T-helper 9 cell (primary cell): ENCODE data around the gene GATD1.

Source experiments
- DNase-seq: peaks from one replicate; pipeline ENCODE4 v3.0.0-alpha.2; 2020

The GATD1 gene

DNA sequence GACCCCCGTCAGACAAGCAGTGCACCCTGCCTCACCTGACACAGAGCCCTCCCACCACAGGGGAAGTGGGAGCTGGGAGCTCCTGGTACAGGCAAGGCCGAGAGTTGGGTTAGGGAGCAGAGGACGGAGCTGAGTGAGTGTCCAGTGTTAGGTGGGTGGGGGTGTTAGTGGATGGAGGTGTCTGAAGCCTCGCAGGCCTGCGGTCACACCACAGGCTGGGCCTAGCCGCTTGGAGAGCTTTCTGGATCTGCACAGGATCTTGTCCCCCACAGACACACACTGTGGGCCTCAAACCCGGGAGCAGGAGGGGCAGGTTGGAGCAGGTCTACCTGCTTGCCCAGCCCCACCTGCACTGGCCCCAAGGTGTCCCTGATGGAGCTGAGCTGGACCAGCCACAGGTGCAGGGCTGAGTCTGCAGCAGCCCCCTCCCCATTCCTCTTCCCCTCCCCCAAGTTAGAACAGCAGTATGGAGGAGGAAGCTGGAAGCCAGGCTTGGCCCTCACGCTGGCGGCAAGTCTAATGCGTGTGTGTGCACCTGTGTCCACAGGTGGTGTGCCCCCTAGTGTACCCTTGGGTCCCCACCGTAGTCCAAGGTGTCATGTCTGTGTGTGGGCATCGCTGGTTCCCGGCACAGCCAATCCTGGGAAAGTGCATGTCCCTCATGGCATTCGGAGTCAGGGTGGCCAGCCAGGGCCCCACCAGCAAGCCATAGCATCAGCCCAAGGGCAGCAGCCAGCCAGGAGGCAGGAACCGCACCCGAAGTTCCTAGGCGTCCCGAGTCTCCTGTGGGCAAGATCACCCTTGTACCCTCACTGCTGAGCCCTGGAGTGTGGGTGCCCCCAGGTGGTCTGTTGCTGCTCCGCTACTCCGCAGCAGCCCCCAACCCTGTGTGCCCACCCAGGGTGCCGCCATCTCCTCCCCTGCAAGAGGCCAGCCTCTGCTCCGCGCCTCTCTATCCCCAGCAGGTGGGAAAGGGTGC, 2.0 kb upstream of the GATD1 start:
- no peak for DNase-seq

DNA sequence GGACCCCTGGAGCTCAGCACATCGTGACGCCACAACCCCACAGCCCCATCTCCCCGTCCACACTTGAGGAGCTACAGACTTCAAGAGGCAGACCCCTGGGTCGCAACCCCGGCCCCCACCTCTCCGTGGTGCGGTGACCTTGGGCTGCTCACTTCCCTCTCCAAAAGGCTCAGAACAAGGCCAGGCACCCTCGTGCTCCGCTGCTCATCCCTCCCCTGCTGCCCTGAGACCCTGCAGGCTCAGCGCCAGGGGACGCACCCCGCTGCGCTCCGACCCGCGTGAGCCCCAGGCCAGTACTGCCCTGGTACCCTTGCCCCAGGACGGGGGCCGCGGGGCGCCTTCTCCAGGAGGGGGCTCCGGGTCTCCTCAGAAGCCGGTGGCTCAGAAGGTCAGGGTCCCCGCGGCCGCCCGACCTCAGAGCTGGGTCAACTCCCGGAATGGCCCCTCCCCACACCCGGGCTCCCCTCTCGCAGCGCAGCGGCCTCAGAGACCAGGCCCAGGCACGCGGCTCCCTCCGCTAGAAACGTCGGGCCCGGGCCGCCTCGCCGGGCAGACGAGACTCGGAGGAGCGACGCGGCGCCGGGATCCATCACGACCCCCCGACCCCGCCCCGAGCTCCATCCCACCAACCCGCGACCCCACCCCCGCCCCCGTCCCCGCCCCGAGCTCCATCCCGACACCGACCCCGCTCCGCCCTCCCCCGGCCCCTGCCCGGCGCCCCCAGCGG, 563 bp downstream of the GATD1 start:
- DNase-seq: no peak

GRCh38 chr11:776263-776560, 1.1 kb downstream of the GATD1 start:
- no peak for DNase-seq

GRCh38 chr11:774873-775592, 2.3 kb downstream of the GATD1 start:
- DNase-seq: no peak

GRCh38 chr11:773830-774229, 3.5 kb downstream of the GATD1 start:
- no peak for DNase-seq

- no peak for DNase-seq
These were observed 3.9 kb downstream of the GATD1 start for GRCh38 chr11:773425-773824.

GRCh38 chr11:772429-773390, 4.6 kb downstream of the GATD1 start:
- DNase-seq: no peak

GRCh38 chr11:771617-772204, 5.6 kb downstream of the GATD1 start:
- DNase-seq: no peak

DNA sequence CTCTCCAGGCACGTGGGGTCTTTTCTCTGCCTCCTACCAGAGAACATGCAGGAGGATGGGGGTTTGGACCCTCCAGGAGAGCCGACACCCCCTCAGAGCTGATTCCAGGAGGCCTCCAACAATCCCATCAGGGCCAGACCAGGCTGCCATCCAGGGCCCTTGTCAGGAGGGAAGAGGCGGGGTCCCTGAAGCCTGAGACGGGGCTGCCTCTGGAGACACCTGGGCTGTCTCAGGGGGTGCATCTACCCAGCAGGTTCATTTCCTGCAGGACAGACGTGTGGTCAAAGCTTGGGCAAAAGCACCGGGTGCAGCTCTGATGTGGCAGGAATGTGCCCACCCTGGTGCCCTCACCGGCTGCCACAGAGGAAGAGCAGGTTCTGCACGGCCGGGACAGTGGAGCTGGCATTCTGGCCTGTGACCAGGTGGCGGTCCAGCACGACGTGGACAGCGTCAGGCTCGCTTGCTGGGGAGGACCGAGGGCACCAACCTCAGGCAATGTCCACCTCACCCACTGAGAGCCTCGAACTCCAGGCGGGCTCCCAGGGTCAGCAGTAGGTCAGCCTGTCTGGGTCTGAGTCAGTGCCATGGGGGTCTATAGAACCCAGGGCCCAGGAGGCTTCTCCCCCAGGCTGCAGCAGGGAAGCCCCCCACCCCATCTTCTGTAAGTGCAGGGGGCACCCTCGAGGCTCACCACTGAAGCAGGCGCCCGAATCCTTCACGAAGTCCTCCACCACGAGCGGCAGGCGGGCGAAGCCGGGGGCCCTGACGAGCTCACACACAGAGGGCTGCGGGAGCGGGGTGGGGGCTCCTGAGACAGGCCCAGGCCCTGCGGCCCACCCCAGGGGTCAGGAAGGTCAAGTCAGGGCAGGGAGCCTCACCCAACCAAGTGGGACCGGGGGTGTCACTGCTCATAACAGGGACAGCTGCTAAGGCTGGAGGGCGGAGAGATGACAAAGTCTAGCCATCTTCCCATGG, 6.4 kb downstream of the GATD1 start:
- no peak for DNase-seq

DNA sequence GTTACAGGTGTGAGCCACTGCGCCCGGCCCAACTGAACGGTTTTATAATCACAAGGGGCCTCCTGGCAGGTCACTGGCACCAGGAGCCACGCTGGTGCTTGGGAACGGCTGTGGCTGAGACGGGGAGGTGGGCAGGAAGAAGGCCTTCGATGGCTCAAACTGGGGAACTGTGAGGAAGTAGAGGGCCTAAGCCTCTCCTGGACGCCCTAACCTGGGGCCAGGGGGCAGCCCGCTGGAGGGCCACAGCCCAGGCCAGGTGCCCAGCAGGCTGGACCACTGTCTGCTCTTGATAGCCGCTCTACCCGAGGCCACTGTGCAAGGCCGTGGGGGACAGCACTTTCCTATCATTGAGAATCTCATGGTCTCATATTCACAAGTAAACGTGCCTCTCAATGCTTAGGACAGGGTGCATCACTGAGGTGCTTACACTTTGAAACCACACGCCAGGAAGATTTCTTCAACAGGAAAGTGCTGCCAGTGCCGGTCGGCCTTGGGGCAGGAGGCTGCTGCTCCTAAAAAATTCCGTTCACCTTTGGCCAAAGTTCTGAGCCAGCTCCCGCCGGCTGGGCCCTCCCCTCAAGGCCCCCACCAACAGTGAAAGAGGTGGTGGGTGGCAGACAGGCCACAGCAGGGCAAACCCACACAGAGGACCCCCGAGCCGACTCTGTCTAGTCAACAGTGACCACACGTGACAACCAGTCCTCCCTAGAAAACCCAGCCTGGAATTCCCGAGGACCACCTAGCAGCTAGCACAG, 7.2 kb downstream of the GATD1 start:
- DNase-seq: no peak

DNA sequence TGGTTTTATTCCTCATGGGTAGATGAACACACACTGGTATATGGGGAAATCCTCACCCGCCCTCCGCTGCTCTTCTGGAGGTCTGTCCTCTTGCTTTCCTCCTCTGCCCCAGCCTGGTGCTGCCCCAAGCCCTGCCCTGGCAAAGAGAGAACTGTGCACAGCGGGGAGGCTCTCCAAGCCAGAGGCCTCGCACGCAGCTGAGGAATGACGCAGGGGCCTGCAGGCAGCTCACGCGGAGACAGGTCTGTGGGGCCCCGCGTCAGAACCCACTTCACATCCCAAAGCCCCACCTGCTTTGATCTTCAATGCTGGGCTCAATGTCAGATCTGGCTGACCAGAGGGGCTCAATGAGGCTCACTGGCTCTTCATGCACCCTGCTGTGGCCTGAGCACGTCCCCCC, 10.0 kb downstream of the GATD1 start:
- no peak for DNase-seq

GRCh38 chr11:766936-767210, 10.4 kb downstream of the GATD1 start:
- no peak for DNase-seq

GRCh38 chr11:766106-766935, 11.0 kb downstream of the GATD1 start:
- no peak for DNase-seq

GRCh38 chr11:765802-766091, 11.5 kb downstream of the GATD1 start:
- DNase-seq: no peak

DNA sequence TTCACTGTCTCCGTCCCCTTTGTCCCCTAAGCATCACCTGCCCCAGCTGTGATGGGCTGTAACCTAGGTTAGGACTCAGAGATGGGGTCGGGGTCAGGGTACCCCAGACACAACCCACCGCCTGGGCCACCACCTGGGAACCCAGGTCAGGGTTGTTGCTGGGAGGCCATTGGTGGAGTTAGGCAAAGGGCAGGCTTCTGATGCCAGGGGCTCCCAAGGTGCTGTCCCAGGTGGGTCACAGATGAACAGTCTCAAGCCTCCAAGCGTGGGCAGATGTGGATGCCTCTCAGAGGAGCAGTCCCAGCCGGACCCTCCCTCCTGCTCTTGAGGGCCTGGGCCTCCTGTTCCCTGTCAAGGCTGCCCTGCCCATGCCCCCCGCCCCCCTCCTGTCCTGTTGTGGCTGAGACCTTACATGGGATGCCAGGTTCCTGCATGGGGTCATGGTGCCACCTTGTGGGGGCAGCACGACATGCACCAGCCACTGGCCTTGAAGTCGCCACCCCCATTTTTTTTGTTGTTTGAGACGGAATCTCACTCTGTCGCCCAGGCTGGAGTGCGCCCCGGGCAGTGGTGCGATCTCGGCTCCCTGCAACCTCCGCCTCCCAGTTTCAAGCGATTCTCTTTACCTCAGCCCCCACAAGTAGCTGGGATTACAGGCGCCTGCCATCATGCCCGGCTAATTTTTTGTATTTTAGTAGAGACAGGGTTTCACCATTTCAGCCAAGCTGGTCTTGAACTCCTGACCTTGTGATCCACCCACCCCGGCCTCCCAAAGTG, 12.1 kb downstream of the GATD1 start:
- DNase-seq: peak; percentile 55

GRCh38 chr11:764322-765024, 12.8 kb downstream of the GATD1 start:
- no peak for DNase-seq

DNA sequence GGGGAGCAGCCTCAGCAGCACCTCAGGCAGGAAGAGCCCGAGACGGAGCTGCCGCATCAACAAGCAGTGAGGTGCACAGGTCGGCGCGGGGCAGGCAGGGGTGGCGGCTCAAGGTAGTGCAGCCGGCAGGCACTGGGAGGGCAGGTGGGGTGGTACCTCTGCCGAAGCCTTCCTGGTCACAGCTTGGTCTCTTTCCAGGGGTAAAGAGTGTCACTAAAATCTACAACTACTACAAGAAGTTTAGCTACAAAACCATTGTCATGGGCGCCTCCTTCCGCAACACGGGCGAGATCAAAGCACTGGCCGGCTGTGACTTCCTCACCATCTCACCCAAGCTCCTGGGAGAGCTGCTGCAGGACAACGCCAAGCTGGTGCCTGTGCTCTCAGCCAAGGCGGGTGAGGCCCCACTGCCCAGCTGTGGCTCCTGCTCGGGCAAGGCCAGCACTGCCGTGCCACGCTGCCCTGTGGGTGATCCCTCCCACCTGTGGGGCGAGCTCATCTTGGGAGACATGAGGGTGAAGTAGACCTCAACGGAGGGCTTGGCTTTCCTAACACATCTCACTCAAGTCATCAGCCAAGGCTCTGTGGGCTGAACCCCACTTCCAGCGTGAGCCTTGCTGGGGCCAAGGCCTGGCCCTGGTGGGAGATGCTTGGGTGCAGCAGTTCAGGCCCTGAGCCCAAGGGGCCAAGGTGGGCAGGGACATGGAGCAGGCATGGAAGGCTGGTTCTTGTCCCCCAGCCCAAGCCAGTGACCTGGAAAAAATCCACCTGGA, 13.6 kb downstream of the GATD1 start:
- no peak for DNase-seq
